HG03139 (cell line): Measurements from ENCODE around the gene MMP7.
"Not testable (repeated sequence)": the region's sequence is repeated elsewhere in the genome, so short reads cannot be mapped to it uniquely, and the experiment has no call there.

Experiments used
- ATAC-seq: cut with Tn5 transposase; IDR thresholded peaks from one replicate; pipeline ENCODE4 v1.9.1; 2021; ENCODE audit not compliant: unreplicated experiment

MMP7 gene

DNA sequence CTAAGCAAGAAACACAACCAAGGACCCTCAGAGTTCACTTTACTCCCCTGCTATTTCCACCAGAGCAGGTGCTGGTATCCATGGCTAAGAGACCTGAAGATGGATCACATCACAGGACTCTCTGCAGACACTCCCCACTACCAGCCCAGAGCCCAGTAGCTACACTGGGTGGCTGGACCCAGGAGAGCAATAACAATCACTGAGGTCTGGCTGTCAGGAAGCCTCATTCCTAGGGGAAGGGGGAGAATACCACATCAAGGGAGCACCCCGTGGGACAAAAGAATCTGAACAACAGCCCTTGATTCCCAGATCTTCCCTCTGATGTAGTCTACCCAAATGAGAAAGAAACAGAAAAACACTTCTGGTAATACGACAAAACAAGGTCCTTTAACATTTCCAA lies 9.0 kb upstream of the MMP7 start:
- no peak for ATAC-seq

DNA sequence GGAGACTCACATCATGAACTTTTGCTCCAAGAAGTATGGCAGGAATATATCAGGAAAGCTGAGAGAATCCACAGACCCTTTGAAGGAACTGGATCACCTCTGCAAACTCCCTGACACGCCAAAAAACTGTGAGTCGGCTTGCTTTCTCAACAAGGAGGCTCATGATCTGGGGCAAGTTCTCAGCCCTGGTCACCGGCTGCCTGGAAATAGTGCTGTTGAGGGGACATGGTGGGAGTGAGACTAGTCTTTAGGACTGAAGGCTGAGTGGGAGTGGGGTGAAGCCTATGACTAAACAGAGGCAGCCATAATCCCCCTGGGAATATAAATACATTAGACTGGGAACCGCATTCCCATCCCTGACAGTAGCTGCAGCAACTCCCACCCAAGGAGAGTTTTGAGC lies 8.4 kb upstream of the MMP7 start:
- ATAC-seq: no peak

DNA sequence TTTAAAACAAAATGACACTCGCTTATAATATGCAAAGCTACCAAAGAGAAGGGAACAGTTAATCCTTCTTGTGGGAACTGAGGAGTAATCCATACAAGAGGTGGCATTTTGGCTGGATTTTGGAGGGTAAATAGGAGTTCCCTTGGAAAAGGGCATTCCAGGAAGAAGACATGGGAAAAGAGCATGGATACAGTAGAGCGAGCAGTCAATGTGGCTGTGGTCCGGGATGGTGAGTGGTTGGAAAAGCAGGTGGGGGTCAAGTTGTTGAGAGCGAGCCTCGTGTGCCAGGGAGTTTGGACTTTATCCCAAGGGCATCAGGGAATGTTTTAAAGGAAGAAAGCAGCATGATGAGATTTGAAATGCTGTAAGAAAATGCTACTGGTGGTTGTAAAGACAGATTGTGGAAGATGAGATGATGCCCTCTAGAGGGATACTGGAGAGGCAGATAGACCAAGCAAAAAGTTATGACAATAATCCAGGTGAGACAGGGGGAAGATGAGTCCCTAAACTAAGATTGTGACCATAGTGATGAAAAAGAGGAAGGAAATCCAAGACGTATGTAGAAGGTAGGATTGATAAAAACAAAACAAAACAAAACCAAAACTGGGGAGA lies 3.8 kb upstream of the MMP7 start:
- no peak for ATAC-seq

DNA sequence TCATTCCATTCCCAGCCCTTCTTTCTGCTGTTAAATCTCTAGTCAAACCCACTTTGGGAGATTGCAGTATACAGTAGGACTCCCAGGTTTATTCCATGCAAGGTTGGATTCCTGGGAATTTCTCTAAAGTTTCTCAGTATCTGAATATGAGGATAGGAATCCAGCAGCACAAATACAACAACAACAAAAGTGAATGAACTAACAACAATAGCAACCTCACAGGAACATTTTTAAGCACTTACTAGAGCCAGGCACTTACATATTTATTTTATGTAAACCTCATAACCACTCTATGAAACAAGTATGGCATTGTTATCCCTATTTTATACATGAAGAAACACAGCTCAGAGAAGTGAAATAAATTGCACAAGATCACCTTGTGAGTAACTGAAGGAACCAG lies 1.9 kb downstream of the MMP7 start:
- no peak for ATAC-seq

GRCh38 chr11:102527684-102528083 lies 2.9 kb downstream of the MMP7 start:
- no peak for ATAC-seq

DNA sequence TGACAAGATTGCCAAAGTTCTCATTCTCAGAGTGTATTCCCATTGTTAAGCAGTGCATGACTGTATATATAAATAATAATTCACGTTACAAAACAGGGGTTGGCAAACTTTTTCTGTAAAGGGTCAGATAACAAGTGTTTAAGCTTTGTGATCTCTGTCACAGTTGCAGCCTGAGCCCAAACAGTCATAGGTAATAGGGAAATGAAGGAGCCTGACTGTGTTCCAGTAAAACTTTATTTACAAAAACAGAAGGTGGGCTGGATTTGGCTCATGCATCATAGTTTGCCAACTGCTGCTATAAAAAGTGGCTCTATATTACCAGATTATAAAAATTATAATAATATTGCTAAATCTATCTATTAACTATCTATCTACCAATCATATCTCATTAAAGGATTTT lies 3.5 kb downstream of the MMP7 start:
- ATAC-seq: no peak

DNA sequence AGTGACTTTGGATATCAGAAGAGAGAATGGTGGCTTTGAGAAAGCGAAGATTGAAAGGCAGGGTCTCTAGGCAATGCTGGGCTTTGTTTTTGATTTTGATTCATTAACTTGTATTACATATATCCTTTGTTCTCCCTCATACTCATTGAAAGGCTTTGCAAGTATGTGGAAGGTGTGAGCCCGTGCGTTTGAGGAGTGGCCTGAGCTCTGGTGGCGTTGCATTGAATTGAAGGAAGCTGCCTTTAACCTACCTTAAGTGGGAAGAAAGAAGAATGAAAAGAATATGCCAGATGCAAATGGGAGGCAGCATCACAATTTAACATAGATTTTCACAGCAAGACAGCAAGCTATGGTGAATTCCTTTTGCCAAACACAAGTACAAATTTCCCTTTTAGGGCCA lies 6.7 kb downstream of the MMP7 start:
- ATAC-seq: no peak

GRCh38 chr11:102523189-102523570 lies 7.4 kb downstream of the MMP7 start:
- no peak for ATAC-seq

DNA sequence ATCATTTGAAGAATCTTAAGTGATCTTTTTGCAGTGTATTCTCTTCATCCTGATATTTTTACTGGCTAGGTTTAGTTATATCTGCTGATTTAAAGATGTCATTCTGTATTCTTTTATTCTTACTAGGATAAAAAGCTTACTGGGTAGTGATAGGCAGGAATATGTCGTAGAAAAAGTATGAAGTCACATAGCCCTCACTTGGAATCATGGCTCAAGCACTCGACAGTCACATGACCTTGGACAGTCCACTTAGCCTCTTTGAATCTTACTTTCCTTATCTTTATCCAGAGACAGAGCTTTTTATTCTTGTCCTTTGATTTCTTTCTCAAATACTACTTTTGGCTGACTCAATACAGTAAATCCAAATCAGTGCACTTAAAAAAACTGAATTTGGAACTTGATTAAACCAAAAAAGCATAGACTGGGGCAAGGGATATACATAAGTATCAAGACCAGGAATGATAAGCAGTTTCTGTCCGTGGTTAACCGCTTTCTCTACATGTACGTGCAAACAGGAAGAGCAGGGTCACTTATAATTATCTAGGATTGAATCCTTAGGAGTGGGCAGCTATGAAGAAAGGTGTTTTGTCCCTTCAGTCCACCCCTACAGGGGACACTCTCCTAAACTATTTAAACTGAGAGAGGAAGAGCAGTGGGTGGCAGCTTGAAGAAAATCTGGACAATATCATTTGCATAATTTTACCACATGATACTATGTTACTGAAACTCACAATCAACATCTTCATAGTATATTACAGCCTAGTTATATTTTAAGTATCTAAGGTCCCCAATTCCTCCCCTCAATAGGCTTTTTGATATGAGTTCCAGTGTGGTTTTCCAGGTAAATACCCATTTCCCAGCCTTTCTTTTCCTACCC lies 8.0 kb downstream of the MMP7 start:
- peak; percentile 72 for ATAC-seq

DNA sequence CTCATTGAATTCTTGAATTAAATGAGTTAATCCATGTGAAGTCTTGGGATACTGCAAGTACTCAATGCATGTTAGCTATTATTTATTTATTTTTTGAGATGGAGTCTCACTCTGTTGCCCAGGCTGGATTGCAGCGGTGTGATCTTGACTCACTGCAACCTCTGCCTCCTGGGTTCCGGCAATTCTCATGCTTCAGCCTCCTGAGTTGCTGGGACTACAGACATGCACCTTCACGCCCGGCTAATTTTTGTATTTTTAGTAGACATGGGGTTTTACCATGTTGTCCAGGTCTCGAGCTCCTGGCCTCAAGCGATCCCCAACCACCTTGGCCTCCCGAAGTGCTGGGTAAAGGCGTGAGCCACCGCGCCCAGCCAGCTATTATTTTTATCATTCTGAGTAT lies 9.4 kb downstream of the MMP7 start:
- no peak for ATAC-seq

DNA sequence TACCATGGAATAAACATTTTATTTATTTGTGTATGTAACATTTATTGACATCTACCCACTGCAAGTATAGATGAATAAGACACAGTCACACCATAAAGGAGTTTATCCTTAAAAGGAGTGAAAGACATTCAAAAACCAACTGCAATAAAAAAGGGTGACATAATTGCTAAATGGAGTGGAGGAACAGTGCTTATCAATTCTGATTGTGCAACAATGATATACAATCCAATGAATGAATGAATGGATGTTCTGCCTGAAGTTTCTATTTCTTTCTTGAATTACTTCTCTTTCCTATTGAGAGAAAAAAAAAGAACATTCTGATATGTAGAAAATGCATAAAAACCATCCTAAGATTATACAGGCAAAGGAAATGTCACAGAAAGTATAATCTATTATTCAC lies 10.0 kb downstream of the MMP7 start:
- ATAC-seq: no peak

DNA sequence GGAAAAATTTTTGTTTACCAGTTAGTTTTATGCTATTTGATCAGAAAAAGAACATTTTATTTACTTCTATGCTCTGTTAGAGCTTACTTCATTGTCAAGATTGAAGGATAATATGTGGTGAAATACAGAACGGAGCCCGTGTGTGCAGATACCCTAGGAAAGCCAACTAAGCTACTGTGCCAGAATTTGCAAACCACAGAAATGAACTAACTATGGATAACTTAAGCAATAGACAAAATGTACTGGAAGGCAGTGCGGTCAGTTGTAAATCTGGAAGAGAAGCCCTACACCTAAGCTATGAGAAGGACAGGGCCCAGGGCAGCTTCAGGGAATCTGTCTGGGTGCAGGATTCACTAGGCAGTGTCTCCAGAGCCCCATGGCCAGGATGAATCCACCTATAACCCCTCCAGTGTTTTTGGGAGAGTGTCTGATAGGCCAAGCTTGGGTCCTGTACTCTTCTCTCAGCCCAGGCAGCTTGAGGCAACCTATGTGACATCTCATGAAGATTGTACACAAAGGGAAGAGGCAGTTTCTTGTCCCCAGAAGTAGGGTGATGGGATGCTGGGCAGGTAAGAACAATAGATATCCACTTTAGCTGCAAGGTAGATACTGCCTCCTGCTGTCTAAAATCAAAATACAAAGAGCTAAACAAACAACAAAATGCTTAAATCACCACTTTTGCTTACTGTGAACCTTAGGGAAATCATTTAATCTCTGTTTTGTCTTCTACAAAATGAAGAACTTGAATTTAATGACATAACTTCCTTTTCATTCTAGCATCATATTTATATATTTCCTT lies 12.1 kb downstream of the MMP7 start:
- no peak for ATAC-seq

GRCh38 chr11:102517670-102518069 lies 12.9 kb downstream of the MMP7 start:
- no peak for ATAC-seq

GRCh38 chr11:102516179-102516578 lies 14.4 kb downstream of the MMP7 start:
- ATAC-seq: no peak

DNA sequence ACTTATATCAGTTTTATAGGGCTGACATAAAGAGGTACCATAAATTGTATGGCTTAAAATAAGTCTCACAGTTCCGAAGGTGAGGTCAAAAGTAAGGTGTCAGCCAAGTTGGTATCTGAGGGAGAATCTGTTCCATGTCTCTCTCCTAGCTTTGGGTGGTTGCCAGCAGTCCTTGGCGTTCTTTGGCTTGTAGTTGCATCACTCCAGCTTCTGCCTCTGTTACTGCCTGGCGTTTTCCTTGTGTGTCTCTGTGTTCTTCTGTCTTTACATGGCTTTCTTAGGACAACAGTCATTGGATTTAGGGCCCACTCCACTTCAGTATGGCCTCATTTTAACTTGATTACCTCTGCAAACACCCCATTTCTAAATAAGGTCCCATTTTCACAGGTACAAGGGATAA lies 16.7 kb downstream of the MMP7 start:
- ATAC-seq: no peak

DNA sequence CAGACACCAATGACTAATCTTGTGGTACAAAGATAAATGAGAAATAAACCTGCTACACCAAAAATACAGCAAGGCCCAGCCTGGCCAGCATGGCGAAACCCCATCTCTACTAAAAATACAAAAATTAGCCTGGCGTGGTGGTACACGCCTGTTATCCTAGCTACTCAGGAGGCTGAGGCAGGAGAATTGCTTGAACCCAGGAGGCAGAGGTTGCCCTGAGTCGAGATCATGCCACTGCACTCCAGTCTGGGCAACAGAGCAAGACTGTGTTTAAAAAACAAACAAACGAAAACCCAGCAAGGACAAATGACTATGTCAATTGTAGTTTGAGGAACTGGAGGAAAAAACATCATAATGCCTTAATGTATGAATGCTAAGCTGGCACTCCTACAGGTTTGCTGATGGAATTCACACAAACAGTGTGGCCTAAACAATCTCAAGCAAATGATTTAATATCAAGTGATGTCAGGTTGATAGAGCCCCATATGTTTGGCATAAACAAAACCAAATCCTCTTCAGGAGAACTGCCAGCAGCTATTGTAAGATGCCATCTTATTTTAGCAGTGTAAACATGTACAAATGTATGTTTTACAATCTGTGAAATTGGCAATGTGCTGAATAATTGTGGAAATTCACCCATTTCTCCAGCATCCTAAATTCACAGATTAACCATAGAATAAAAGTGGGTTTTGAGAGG lies 20.0 kb downstream of the MMP7 start:
- ATAC-seq: no peak

DNA sequence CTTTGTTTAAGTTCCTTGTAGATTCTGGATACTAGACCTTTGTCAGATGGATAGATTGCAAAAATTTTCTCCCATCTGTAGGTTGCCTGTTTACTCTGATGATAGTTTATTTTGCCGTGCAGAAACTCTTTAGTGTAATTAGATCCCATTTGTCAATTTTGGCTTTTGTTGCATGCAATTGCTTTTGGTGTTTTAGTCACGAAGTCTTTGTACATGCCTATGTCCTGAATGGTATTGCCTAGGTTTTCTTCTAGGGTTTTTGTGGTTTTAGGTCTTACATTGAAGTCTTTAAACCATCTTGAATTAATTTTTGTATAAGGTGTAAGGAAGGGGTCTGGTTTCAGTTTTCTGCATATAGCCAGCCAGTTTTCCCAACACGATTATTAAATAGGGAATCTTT lies 27.7 kb downstream of the MMP7 start:
- ATAC-seq: not testable (repeated sequence)

DNA sequence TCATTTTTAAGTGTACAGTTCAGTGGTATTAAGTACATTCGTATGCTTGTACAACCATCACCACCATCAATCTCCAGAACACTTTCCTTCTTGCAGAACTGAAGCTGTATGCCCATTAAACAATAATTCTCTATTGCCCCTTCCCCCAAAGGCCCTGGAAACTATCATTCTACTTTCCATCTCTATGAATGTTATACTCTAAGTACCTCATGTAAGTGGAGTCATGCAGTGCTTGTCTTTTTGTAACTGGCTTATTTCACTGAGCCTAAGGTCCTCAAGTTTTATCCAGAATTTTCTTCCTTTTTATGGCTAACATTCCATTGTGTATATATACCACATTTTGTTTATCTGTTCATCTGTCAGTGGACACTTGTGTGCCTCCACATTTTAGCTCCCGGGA lies 29.7 kb downstream of the MMP7 start:
- no peak for ATAC-seq

GRCh38 chr11:102499931-102500330 lies 30.6 kb downstream of the MMP7 start:
- no peak for ATAC-seq

DNA sequence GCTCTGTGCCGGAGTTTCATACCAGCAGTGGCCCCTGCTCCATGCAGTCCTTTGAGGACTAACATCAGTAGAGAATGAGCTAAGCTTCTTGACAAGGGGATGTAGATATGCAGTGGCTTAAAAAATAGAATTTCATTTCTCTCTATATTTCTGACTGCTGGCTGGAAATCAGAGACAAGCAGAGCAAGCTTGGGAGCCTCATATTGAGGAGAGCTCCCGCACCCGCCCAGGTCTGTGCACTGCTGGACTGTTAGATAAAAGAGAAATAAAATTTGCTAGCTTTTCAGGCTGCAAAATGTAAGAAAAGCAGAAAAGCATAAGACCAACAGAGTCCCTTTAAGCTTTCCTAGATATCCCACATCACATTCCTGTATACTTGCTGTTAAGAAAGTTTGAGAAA lies 31.4 kb downstream of the MMP7 start:
- no peak for ATAC-seq

DNA sequence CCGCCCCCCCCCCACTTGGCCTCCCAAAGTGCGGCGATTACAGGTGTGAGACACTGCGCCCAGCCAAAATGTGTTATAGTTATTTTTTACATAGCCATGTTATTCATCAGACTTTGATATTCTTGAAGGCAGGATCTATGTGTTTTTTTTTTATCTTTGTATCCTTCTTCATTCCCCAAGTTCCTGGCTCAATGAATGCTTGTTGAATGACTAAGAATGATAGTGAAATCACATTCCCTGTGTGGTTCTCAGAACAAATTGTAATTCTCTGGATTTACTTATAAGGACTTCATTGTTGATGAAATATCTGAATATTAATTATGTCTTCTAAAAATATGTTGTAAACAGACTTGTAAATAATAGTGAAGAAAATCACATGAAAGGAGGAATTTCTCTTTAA lies 33.5 kb downstream of the MMP7 start:
- ATAC-seq: no peak
